ENCODE measurements around the gene AGAP1.

AGAP1 gene

GRCh38 chr2:235908826-235909225 is 415.0 kb downstream of the AGAP1 start:
- DNase-seq = no peak

DNA sequence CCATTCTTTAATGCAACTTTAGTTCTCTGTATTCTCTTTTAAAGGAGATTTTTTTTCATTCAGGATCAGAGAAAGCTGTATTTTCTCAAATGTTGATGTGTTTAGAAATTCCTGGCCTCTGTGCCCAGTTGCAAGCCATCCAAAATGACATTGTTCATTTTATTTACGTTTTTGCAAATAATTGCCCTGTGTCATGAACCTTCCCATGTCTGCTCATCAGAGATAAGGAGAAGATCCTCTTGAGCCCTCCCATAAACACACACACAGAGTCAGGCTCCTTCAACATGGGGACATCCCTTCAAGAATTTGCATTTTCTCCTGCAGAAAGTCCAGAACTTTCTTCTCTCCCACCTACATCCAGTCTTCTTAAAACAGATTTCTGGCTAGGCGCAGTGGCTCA is 415.5 kb downstream of the AGAP1 start:
- no peak for DNase-seq

- DNase-seq = no peak
Measured at GRCh38 chr2:235910067-235910466, 416.2 kb downstream of the AGAP1 start.

DNA sequence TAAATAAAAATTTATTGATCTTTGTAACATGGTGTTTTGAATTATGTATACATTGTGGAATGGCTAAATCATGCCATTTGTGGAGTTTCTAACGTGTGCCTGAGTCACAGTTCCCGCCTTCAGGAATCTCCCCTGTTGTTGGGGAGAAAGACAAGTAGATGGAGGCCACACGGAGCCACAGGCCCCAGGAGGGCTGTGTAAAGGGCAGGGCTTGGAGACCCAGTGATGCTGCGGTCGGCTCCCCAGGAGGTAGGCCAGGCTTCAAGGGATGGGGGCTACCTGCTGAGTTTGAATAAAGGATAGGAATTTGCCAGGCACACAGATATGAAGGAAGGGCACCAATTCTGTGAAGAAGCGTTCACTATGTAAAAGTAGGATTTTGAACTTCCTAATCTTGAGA is 417.3 kb downstream of the AGAP1 start:
- DNase-seq = no peak

DNA sequence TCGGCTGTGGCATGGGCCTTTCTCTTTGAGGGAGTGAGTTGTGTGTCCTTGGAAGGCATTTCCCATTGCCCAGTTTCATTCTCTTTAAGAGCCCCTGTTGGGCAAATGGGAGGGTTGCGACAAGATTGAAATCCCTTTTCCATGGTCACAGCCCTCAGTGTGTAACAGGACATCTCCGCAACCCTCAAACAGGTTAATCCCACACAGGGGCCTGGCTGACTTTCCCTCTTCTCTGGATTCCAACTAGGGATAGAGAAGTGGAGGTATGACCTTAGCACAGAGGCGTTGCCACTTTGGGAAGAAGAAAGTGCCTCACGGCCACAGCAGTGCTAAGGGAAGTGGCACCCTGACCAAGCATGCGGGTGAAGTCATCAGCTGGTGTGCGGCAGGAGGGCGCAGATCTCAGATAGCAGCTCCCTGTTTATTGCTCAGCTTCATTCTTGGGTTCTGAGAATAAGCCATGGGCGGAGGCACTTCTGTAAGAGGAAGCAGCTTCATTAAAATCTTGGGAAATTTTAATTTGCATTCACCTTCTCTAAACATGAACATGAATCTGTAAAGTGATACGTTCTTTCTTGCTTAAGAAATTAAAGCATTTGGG is 417.9 kb downstream of the AGAP1 start:
- DNase-seq = no peak

- no peak for DNase-seq
Measured at GRCh38 chr2:235914756-235915155, 420.9 kb downstream of the AGAP1 start.

DNA sequence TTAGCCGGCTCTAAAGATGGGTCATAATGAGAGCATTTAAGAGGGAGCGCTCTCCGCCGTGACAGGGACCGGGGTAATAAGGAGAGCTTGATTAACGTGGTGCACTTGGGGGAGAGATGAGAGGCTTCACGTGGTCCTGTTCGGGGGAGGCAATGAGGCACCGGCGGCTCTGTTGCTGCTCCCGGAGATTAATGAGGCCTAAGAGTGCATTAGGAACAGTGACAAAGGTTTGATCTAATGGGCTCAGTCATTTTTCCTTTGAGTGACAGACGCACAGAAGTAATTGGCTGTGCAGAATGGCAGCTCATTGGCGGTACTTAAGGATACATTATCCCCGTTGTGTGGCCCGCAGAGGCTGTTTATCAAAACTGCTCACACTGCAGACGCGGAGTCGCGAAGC is 423.7 kb downstream of the AGAP1 start:
- no peak for DNase-seq

DNA sequence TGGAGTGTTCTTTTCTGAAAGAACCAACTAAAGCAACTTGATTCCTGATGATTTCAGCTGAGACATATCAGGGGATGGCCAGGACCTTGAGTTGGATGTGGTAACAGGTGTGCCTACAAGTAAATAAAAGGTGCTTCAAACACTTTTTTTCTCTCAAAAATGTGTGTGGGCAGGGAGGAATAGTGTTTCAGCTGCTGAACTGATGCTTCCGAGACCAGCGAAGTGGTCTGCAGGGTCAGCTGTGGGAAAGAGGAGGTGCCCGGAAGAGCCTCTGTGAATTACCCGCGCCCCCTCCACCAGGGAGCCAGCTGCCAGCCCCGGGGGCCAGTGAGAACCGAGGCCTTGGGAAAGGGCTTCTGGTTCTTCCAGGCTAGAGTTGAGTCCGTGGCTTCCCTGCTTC is 425.0 kb downstream of the AGAP1 start:
- DNase-seq = no peak

GRCh38 chr2:235920216-235920865 is 426.5 kb downstream of the AGAP1 start:
- DNase-seq = no peak

- no peak for DNase-seq
Measured at GRCh38 chr2:235921508-235922191, 427.8 kb downstream of the AGAP1 start.

- no peak for DNase-seq
Measured at GRCh38 chr2:235922839-235923238, 429.0 kb downstream of the AGAP1 start.

GRCh38 chr2:235923859-235924674 is 430.2 kb downstream of the AGAP1 start:
- no peak for DNase-seq

- DNase-seq = no peak
Measured at GRCh38 chr2:235924675-235925063, 430.8 kb downstream of the AGAP1 start.

- DNase-seq = no peak
Measured at GRCh38 chr2:235925250-235925919, 431.5 kb downstream of the AGAP1 start.

DNA sequence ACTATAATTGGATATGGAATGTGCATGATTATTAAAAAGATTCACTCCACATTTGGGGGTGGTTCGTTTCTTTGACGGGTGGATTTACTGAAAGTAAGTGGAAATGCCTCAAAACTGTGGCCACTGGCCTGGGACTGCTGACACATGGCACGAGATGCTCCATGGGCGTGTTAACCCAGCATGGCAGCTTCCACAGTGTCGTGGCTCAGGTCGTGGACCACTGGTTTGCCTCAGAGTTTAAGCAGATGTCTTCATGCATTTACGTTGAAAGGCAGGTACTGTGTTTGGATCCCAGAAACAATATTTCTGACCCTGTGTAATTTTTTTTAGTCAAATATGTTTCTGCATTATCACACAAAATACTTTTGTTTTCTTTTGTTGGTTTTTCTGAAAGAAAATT is 432.4 kb downstream of the AGAP1 start:
- no peak for DNase-seq

GRCh38 chr2:235928751-235929370 is 435.0 kb downstream of the AGAP1 start:
- no peak for DNase-seq

DNA sequence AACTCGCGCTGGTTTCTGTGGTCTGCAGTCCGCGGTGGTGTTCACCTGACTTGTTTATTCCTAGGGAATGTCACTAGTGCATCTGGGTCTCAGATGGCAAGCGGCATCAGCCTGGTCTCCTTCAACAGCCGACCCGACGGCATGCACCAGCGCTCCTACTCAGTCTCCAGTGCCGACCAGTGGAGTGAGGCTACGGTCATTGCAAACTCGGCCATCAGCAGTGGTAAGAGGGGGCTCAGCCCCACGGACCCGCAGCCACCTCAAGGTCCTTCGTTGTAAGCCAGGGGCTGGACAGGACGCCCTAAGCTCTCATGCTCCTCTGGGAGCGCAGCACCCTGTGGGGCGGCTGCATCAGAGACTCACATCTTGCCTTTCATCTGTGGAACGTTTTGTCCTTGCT is 436.9 kb downstream of the AGAP1 start:
- no peak for DNase-seq

GRCh38 chr2:235931676-235932075 is 437.8 kb downstream of the AGAP1 start:
- DNase-seq = no peak

GRCh38 chr2:235934059-235934773 is 440.4 kb downstream of the AGAP1 start:
- DNase-seq = no peak

GRCh38 chr2:235934774-235935484 is 441.1 kb downstream of the AGAP1 start:
- no peak for DNase-seq

DNA sequence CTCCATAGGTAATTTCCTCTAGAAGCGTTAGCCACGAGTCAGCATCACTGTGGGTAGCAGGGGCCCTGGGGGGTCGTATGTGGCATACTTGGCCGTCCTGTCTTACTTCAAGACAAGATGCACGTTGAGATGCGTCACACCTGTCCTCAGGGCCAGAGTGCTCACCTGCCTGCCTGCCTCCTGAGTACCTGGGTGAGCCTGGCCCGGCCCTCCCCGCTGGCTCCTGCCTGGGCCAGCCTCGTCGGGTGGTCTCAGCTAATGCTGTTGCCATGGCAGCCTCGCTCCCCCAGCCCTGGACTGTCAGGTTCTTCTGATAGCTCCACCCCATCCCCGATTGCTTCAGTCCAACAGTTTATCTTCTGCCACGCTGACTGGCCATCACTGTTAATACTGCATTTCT is 441.9 kb downstream of the AGAP1 start:
- DNase-seq = no peak
